Endodermal cell (in vitro differentiated cells): Measurements from ENCODE around the gene SLC26A8. TPM values are rescaled to one million over a fixed set of nuclear protein-coding genes. Genes with fewer than 3 reads are reported as not detected.

Experiments used
- DNase-seq: peaks from one replicate; pipeline ENCODE4 v3.0.0-alpha.2; 2017
- H3K27ac ChIP-seq: 2 replicates; pipeline ENCODE4 v1.5.1; 2013; ENCODE audit warnings: mild to moderate bottlenecking, low read depth, low read length, moderate library complexity
- H3K27me3 ChIP-seq: 2 replicates; pipeline ENCODE4 v1.6.1; 2013; ENCODE audit warnings: mild to moderate bottlenecking, low read length, moderate library complexity; ENCODE audit not compliant: insufficient read depth, control insufficient read depth, poor library complexity, severe bottlenecking
- H3K36me3 ChIP-seq: 2 replicates; pipeline ENCODE4 v1.7.0; 2013; ENCODE audit warnings: mild to moderate bottlenecking, low read length, moderate library complexity; ENCODE audit not compliant: control insufficient read depth, insufficient read depth
- H3K4me1 ChIP-seq: one replicate; pipeline ENCODE4 v1.7.0; 2013; ENCODE audit warnings: low read length; ENCODE audit not compliant: control insufficient read depth, insufficient read depth
- H3K4me3 ChIP-seq: 2 replicates; pipeline ENCODE4 v1.5.1; 2013; ENCODE audit warnings: mild to moderate bottlenecking, low read length, moderate library complexity
- H3K9ac ChIP-seq: 2 replicates; pipeline ENCODE4 v1.6.1; 2013; ENCODE audit warnings: mild to moderate bottlenecking, low read length, moderate library complexity; ENCODE audit not compliant: poor library complexity, severe bottlenecking; ENCODE audit errors: extremely low read depth
- H3K9me3 ChIP-seq: 2 replicates; pipeline ENCODE4 v1.6.1; 2013; ENCODE audit warnings: mild to moderate bottlenecking, low read length, moderate library complexity; ENCODE audit not compliant: control insufficient read depth
- H3K27ac Mint-ChIP-seq: 2 replicates; pipeline ENCODE4 v1.8.0; 2020; ENCODE audit warnings: mixed read lengths
- H3K27me3 Mint-ChIP-seq: 2 replicates; pipeline ENCODE4 v1.8.0; 2021; ENCODE audit warnings: mild to moderate bottlenecking, mixed read lengths; ENCODE audit not compliant: insufficient read depth
- H3K36me3 Mint-ChIP-seq: 2 replicates; pipeline ENCODE4 v1.8.0; 2020; ENCODE audit warnings: low read depth, mixed read lengths
- H3K4me1 Mint-ChIP-seq: 2 replicates; pipeline ENCODE4 v1.8.0; 2020; ENCODE audit warnings: mixed read lengths
- H3K4me3 Mint-ChIP-seq: 2 replicates; pipeline ENCODE4 v1.8.0; 2020; ENCODE audit warnings: mild to moderate bottlenecking, moderate library complexity, mixed read lengths
- H3K9me3 Mint-ChIP-seq: 2 replicates; pipeline ENCODE4 v1.8.0; 2020; ENCODE audit warnings: mild to moderate bottlenecking, mixed read lengths
- WGBS, 2 experiments: methylation state at CpG; one replicate each; pipeline versions ENCODE4 v1.1.5 to v1.1.7; 2013; ENCODE audit warnings: missing lambda C conversion rate in 2 of 2, mixed read lengths in 1 of 2; ENCODE audit not compliant: insufficient coverage in 1 of 2, insufficient read length in 1 of 2; 5-methylcytosine and 5-hydroxymethylcytosine counted together
- total RNA-seq, 2 donors: library from RNA; stranded (reverse); fragmentation: NEBNext Ultra II Directional in 1 of 2; extraction: Animal tissue kit (Norgen Biotek cat#: 25700) in 1 of 2; gene quantifications; 2 replicates in 1 of 2; 3 replicates in 1 of 2; pipeline ENCODE4 v1.2.1, GENCODE V29; 2021
- TF ChIP-seq, protein P1 (sequence below): fragments of 200-600 bp; sonication (generic); conservative IDR thresholded peaks from 2 replicates; pipeline ENCODE4 v1.5.0; 2021; ENCODE audit warnings: antibody characterized with exemption, mild to moderate bottlenecking

SLC26A8 gene
- total RNA-seq, 2 donors from 2014 or later, result not detected

DNA sequence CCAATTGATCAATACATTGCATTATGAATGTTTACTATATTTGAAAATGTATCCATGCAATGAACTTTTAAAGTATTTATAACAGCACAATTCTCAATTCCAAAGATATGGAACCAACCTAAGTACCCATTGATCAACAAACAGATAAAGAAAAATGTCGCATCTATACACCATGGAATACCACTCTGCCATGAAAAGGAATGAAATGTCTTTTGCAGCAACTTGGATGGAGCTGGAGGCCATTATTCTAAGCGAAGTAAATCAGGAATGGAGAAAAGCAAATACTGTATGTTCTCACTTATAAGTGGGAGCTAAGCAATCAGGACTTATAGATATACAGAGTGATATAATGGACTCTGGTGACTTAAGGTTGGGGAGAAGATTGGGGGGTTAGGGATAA is 126.4 kb downstream of the SLC26A8 start:
- Histone ChIP-seq H3K9ac (no peak overlapping the region), H3K27me3 (no peaks in the 10 kb centered on the region), H3K27ac (no peak overlapping the region), H3K36me3 (peaks cover 40% of the 10 kb centered on the region), H3K4me1 (no peaks in the 10 kb centered on the region), H3K4me3 (no peak overlapping the region), H3K9me3 (no peaks in the 10 kb centered on the region)
- Mint-ChIP-seq H3K9me3 (no peaks in the 10 kb centered on the region), H3K27me3 (no peaks in the 10 kb centered on the region), H3K4me1 (peaks cover 8% of the 10 kb centered on the region), H3K36me3 (peaks cover 43% of the 10 kb centered on the region), H3K27ac (no peak overlapping the region), H3K4me3 (no peak overlapping the region)
- no peak for DNase-seq
- WGBS, 2 experiments, result 93 to 100% methylated on average over 1 to 2 of the region's 2 CpGs
- TF ChIP-seq, protein P1, sequence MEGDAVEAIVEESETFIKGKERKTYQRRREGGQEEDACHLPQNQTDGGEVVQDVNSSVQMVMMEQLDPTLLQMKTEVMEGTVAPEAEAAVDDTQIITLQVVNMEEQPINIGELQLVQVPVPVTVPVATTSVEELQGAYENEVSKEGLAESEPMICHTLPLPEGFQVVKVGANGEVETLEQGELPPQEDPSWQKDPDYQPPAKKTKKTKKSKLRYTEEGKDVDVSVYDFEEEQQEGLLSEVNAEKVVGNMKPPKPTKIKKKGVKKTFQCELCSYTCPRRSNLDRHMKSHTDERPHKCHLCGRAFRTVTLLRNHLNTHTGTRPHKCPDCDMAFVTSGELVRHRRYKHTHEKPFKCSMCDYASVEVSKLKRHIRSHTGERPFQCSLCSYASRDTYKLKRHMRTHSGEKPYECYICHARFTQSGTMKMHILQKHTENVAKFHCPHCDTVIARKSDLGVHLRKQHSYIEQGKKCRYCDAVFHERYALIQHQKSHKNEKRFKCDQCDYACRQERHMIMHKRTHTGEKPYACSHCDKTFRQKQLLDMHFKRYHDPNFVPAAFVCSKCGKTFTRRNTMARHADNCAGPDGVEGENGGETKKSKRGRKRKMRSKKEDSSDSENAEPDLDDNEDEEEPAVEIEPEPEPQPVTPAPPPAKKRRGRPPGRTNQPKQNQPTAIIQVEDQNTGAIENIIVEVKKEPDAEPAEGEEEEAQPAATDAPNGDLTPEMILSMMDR, result no peak

DNA sequence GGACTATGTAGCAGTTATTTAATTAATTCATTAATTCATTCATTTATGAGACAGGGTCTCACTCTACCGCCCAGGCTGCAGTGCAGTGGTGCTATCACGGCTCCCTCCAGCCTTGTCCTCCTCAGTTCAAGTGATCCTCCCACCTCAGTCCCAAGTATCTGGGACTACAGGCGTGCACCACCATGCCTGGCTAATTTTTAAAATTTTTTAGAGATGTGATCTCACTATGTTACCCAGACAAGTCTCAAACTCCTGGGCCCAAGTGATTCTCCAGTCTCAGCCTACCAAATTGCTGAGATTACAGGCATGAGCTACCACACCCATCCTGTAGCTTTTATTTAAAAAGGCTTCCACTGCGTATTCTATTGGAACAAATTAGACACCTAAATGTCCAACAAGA is 127.0 kb downstream of the SLC26A8 start:
- Mint-ChIP-seq H3K36me3 (peaks cover 43% of the 10 kb centered on the region), H3K4me3 (no peak overlapping the region), H3K9me3 (no peaks in the 10 kb centered on the region), H3K4me1 (peaks cover 8% of the 10 kb centered on the region), H3K27ac (no peak overlapping the region), H3K27me3 (no peaks in the 10 kb centered on the region)
- no peak overlapping the region for H3K27ac ChIP-seq
- no peak overlapping the region for H3K4me3 ChIP-seq
- 91 to 94% methylated on average over 3 to 4 of the region's 4 CpGs for WGBS, 2 experiments
- H3K36me3 ChIP-seq, result peaks cover 38% of the 10 kb centered on the region
- no peaks in the 10 kb centered on the region for H3K4me1 ChIP-seq
- H3K9me3 ChIP-seq, result no peaks in the 10 kb centered on the region
- no peaks in the 10 kb centered on the region for H3K27me3 ChIP-seq
- TF ChIP-seq, protein P1, result no peak
- no peak for DNase-seq
- H3K9ac ChIP-seq, result no peak overlapping the region

DNA sequence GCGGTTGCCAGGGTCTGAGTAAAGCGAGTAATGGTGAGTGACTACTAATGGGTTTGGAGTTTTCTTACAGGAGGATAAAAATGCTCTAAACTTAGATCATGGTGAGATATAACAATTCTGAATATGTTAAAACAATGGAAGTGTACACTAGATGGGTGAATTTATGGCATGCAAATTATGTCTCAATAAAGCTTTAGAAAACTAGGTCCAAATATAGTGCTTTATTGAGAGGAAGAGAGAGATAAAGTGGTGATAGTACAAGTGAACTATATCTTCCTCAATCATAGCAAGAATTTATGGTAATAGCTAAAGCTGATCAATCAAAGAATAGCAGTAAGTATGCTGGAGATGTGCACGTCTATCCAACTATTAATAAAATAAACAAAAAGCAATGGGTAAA is 127.4 kb downstream of the SLC26A8 start:
- no peaks in the 10 kb centered on the region for H3K27me3 Mint-ChIP-seq
- no peaks in the 10 kb centered on the region for H3K9me3 Mint-ChIP-seq
- TF ChIP-seq, protein P1, result no peak
- H3K27ac Mint-ChIP-seq, result no peak overlapping the region
- H3K4me3 Mint-ChIP-seq, result no peak overlapping the region
- Histone ChIP-seq H3K4me3 (no peak overlapping the region), H3K9ac (no peak overlapping the region), H3K9me3 (no peaks in the 10 kb centered on the region), H3K36me3 (peaks cover 36% of the 10 kb centered on the region), H3K4me1 (no peaks in the 10 kb centered on the region), H3K27ac (no peak overlapping the region), H3K27me3 (no peaks in the 10 kb centered on the region)
- H3K4me1 Mint-ChIP-seq, result peaks cover 8% of the 10 kb centered on the region
- DNase-seq, result no peak
- WGBS, 2 experiments, result 96 to 100% methylated on average over 1 to 2 of the region's 3 CpGs
- H3K36me3 Mint-ChIP-seq, result peaks cover 44% of the 10 kb centered on the region
